Ovary (tissue), 9 donors: ENCODE results near the gene LCNL1. TPM values are rescaled to one million over a fixed set of nuclear protein-coding genes. Genes with fewer than 3 reads are reported as not detected.

Experiments used
- DNase-seq, 5 donors: peaks; one replicate each; pipeline ENCODE4 v3.0.0-alpha.2; 2019 to 2020
- H3K27ac ChIP-seq, 2 donors: fragments of 200-600 bp; one replicate each; pipeline versions ENCODE4 v1.5.1 to v1.8.0; 2019 to 2022
- H3K27me3 ChIP-seq: fragments of 200-600 bp; one replicate; pipeline ENCODE4 v1.8.0; 2022
- H3K36me3 ChIP-seq: fragments of 200-600 bp; sonication (generic); one replicate; pipeline ENCODE4 v1.5.1; 2019
- H3K4me1 ChIP-seq: one replicate; pipeline ENCODE4 v1.8.1; 2013; ENCODE audit warnings: mild to moderate bottlenecking, moderate library complexity; ENCODE audit not compliant: insufficient read depth
- H3K4me3 ChIP-seq: fragments of 200-600 bp; sonication (generic); one replicate; pipeline ENCODE4 v1.5.1; 2017
- H3K9me3 ChIP-seq, 2 donors: fragments of 200-600 bp in 1 of 2; sonication (generic) in 1 of 2; one replicate each; pipeline versions ENCODE4 v1.5.1 to v1.8.1; 2013 to 2019; ENCODE audit warnings: mild to moderate bottlenecking in 1 of 2, moderate library complexity in 1 of 2
- CTCF ChIP-seq, 3 donors: fragments of 450-650 bp in 2 of 3; fragments of 200-600 bp in 1 of 3; IDR thresholded peaks; one replicate each; pipeline versions ENCODE4 v1.5.1 to v1.8.0; 2016 to 2022; ENCODE audit warnings: antibody characterized with exemption in 3 of 3, mild to moderate bottlenecking in 1 of 3
- EP300 ChIP-seq: sonication (generic); formaldehyde crosslinking; IDR thresholded peaks from one replicate; pipeline ENCODE4 v1.6.1; 2017; ENCODE audit warnings: antibody characterized with exemption
- POLR2A ChIP-seq: fragments of 450-650 bp; IDR thresholded peaks from one replicate; pipeline ENCODE4 v1.6.1; 2017; ENCODE audit warnings: antibody characterized with exemption, mild to moderate bottlenecking, moderate library complexity
- WGBS, 3 donors: extraction: QIAGEN DNeasy Blood & Tissue Kit in 1 of 3; methylation state at CpG; one replicate each; pipeline versions ENCODE4 v1.1.5 to v1.1.7; 2013 to 2017; 5-methylcytosine and 5-hydroxymethylcytosine counted together
- intact Hi-C, 4 donors: fragments of 100-400 bp; cut with DNase I; formaldehyde crosslinking; loops; one replicate each; pipeline versions ENCODE4 v1.11.0 to v1.15.1; 2022 to 2023
- polyA plus RNA-seq, 2 donors: library from polyadenylated mRNA; stranded (reverse); fragments of 200-250 nt in 1 of 2; fragments of 350-450 nt in 1 of 2; fragmentation: Illumina TruSeq in 1 of 2; extraction: RNeasy Lipid Tissue Mini Kit (QIAGEN cat#74804) in 1 of 2; gene quantifications; one replicate each; pipeline ENCODE4 v1.2.3, GENCODE V29; 2013 to 2014
- total RNA-seq, 7 donors: library from RNA; depleted of rRNA in 2 of 7; stranded (reverse); fragments of >200 nt in 2 of 7; fragmentation: NEBNext Ultra II Directional in 3 of 7; extraction: Animal tissue kit (Norgen Biotek cat#: 25700) in 3 of 7; gene quantifications; one replicate each; pipeline versions ENCODE4 v1.1.0 to v1.2.4, GENCODE V29; 2016 to 2023
- donor health status: DM: no; HTN: no; CAD: no; lungs with moderate emphysema.
- donor health status: DM: no; HTN: no; CAD: no.
- donor health status: Bipolar disorder and iron deficiency.
- donor health status: DM: yes; HTN: yes; CAD: no.
- donor health status: DM: no; HTN: no; CAD: no.
- donor health status: DM: yes; HTN: yes; CAD: no.

Gene LCNL1
- total and polyA plus RNA-seq, 9 donors = 0.17 to 1.6 (median 0.47) TPM; not detected in 1

GRCh38 chr9:136954270-136955083, 28.3 kb upstream of the LCNL1 start:
- Histone ChIP-seq H3K27me3 (no peaks in the 10 kb centered on the region), H3K36me3 (no peaks in the 10 kb centered on the region), H3K4me3 (no peak overlapping the region), H3K4me1 (peaks cover 6% of the 10 kb centered on the region), H3K9me3 (no peaks in the 10 kb centered on the region), H3K27ac (no peak overlapping the region)
- 79 to 85% (median 83%) methylated on average over 25 of the region's 25 CpGs for WGBS, 3 donors
- peak in 1 of 5 donors; percentile 37 for DNase-seq
- TF ChIP-seq CTCF (IDR thresholded peaks at IDR 0.05) (no peak), POLR2A (no peak), EP300 (no peak)
- intact Hi-C loops = loop anchor here in 1 of 4 donors (5.0 kb wide), 1 partner anchor 78 kb away; the partner anchor contains the start of gene FUT7

- Histone ChIP-seq H3K4me1 (peaks cover 4% of the 10 kb centered on the region), H3K9me3 (no peaks in the 10 kb centered on the region), H3K27me3 (no peaks in the 10 kb centered on the region), H3K36me3 (no peaks in the 10 kb centered on the region), H3K27ac (no peak overlapping the region), H3K4me3 (no peak overlapping the region)
- TF ChIP-seq POLR2A = no peak
- TF ChIP-seq CTCF (IDR thresholded peaks at IDR 0.05) = no peak
- no peak for TF ChIP-seq EP300
- WGBS, 3 donors = 80 to 86% (median 82%) methylated on average over 14 of the region's 14 CpGs
- peak in 1 of 5 donors; percentile 17 for DNase-seq
- intact Hi-C loops = no loop called here
Measured at GRCh38 chr9:136955202-136955942, 27.4 kb upstream of the LCNL1 start.

GRCh38 chr9:136955943-136956335, 26.9 kb upstream of the LCNL1 start:
- Histone ChIP-seq H3K4me1 (no peaks in the 10 kb centered on the region), H3K27me3 (no peaks in the 10 kb centered on the region), H3K4me3 (no peak overlapping the region), H3K9me3 (no peaks in the 10 kb centered on the region), H3K27ac (no peak overlapping the region), H3K36me3 (no peaks in the 10 kb centered on the region)
- TF ChIP-seq CTCF (IDR thresholded peaks at IDR 0.05) (no peak), POLR2A (no peak)
- DNase-seq = no peak
- intact Hi-C loops = no loop called here
- WGBS, 3 donors = 87 to 97% (median 89%) methylated on average over 9 of the region's 9 CpGs

GRCh38 chr9:136956604-136957003, 26.2 kb upstream of the LCNL1 start:
- DNase-seq = no peak
- 94 to 97% (median 97%) methylated on average over 4 of the region's 4 CpGs for WGBS, 3 donors
- no peaks in the 10 kb centered on the region for H3K27me3 ChIP-seq
- H3K4me1 ChIP-seq = no peaks in the 10 kb centered on the region
- intact Hi-C loops = no loop called here
- TF ChIP-seq CTCF (IDR thresholded peaks at IDR 0.05) (no peak), EP300 (no peak), POLR2A (no peak)
- H3K9me3 ChIP-seq = no peaks in the 10 kb centered on the region
- no peak overlapping the region for H3K27ac ChIP-seq
- no peaks in the 10 kb centered on the region for H3K36me3 ChIP-seq
- H3K4me3 ChIP-seq = no peak overlapping the region
